AG08396 (cell line): ENCODE measurements around the gene RNF4.
A peak's percentile ranks its signal among the peaks of the same experiment; 100 is the strongest.

Experiments
- DNase-seq: peaks from one replicate; pipeline ENCODE4 v3.0.0; 2012; ENCODE audit warnings: low spot score, mixed read lengths

Gene RNF4

GRCh38 chr4:2437475-2438215 is 31.3 kb upstream of the RNF4 start:
- DNase-seq: no peak

- no peak for DNase-seq
Observed at GRCh38 chr4:2438822-2439718, 29.8 kb upstream of the RNF4 start.

- peak; percentile 83 for DNase-seq
Observed at GRCh38 chr4:2441393-2442174, 27.3 kb upstream of the RNF4 start.

GRCh38 chr4:2442175-2442993 is 26.5 kb upstream of the RNF4 start:
- DNase-seq: no peak

GRCh38 chr4:2443061-2443730 is 25.7 kb upstream of the RNF4 start:
- no peak for DNase-seq

- no peak for DNase-seq
Observed at GRCh38 chr4:2443956-2444740, 24.8 kb upstream of the RNF4 start.

GRCh38 chr4:2445130-2445529 is 23.8 kb upstream of the RNF4 start:
- no peak for DNase-seq

GRCh38 chr4:2445571-2445970 is 23.3 kb upstream of the RNF4 start:
- DNase-seq: no peak

GRCh38 chr4:2446656-2447564 is 22.0 kb upstream of the RNF4 start:
- no peak for DNase-seq

- no peak for DNase-seq
Observed at GRCh38 chr4:2448589-2448988, 20.3 kb upstream of the RNF4 start.

GRCh38 chr4:2449051-2449450 is 19.9 kb upstream of the RNF4 start:
- no peak for DNase-seq

GRCh38 chr4:2449511-2450392 is 19.2 kb upstream of the RNF4 start:
- DNase-seq: no peak

- no peak for DNase-seq
Observed at GRCh38 chr4:2450394-2451035, 18.4 kb upstream of the RNF4 start.

- DNase-seq: no peak
Observed at GRCh38 chr4:2451036-2451520, 17.8 kb upstream of the RNF4 start.

- DNase-seq: no peak
Observed at GRCh38 chr4:2451821-2452785, 16.8 kb upstream of the RNF4 start.
